Endothelial cell (in vitro differentiated cells): ENCODE data around the gene GABBR2. TPM values are rescaled to one million over a fixed set of nuclear protein-coding genes. Genes with fewer than 3 reads are reported as not detected.

Source experiments
- DNase-seq: peaks from one replicate; pipeline ENCODE4 v3.0.0; 2021; ENCODE audit warnings: low spot score
- H3K27ac Mint-ChIP-seq: one replicate; pipeline ENCODE4 v1.8.0; 2021; ENCODE audit warnings: mixed read lengths, inconsistent platforms; ENCODE audit not compliant: unreplicated experiment
- H3K27me3 Mint-ChIP-seq: one replicate; pipeline ENCODE4 v1.8.0; 2021; ENCODE audit warnings: mild to moderate bottlenecking, moderate library complexity, mixed read lengths, inconsistent platforms; ENCODE audit not compliant: unreplicated experiment
- H3K36me3 Mint-ChIP-seq: one replicate; pipeline ENCODE4 v1.8.0; 2021; ENCODE audit warnings: mild to moderate bottlenecking, low read depth, mixed read lengths, inconsistent platforms; ENCODE audit not compliant: unreplicated experiment
- H3K4me1 Mint-ChIP-seq: one replicate; pipeline ENCODE4 v1.8.0; 2021; ENCODE audit warnings: mild to moderate bottlenecking, mixed read lengths, inconsistent platforms; ENCODE audit not compliant: unreplicated experiment
- H3K4me3 Mint-ChIP-seq: one replicate; pipeline ENCODE4 v1.8.0; 2021; ENCODE audit warnings: mild to moderate bottlenecking, mixed read lengths, inconsistent platforms; ENCODE audit not compliant: unreplicated experiment
- H3K9me3 Mint-ChIP-seq: one replicate; pipeline ENCODE4 v1.8.0; 2021; ENCODE audit warnings: mixed read lengths, inconsistent platforms; ENCODE audit not compliant: unreplicated experiment
- CTCF ChIP-seq: fragments of 200-600 bp; sonication (generic); IDR thresholded peaks from one replicate; pipeline ENCODE4 v1.5.0; 2021; ENCODE audit warnings: antibody characterized with exemption; ENCODE audit not compliant: unreplicated experiment
- total RNA-seq: library from RNA; stranded (reverse); fragmentation: NEBNext Ultra II Directional; extraction: Animal tissue kit (Norgen Biotek cat#: 25700); gene quantifications from one replicate; pipeline ENCODE4 v1.2.1, GENCODE V29; 2021; ENCODE audit not compliant: unreplicated experiment

The GABBR2 gene
- total RNA-seq, 1 donor from 2014 or later: 0.46 TPM

- no peak overlapping the region for H3K4me3 Mint-ChIP-seq
- no peaks in the 10 kb centered on the region for H3K36me3 Mint-ChIP-seq
- no peak for TF ChIP-seq CTCF
- H3K27ac Mint-ChIP-seq: no peak overlapping the region
- no peak for DNase-seq
- H3K9me3 Mint-ChIP-seq: no peaks in the 10 kb centered on the region
- H3K27me3 Mint-ChIP-seq: peaks cover 6% of the 10 kb centered on the region
- H3K4me1 Mint-ChIP-seq: no peaks in the 10 kb centered on the region
Observed at GRCh38 chr9:98484162-98484561, 224.6 kb downstream of the GABBR2 start.

- Mint-ChIP-seq H3K27ac (no peak overlapping the region), H3K9me3 (no peaks in the 10 kb centered on the region), H3K36me3 (no peaks in the 10 kb centered on the region), H3K4me3 (no peak overlapping the region), H3K4me1 (no peaks in the 10 kb centered on the region), H3K27me3 (peaks cover 6% of the 10 kb centered on the region)
- no peak for TF ChIP-seq CTCF
- no peak for DNase-seq
Observed at GRCh38 chr9:98482226-98482625, 226.5 kb downstream of the GABBR2 start.

GRCh38 chr9:98481676-98482075, 227.1 kb downstream of the GABBR2 start:
- DNase-seq: no peak
- no peak for TF ChIP-seq CTCF
- no peaks in the 10 kb centered on the region for H3K9me3 Mint-ChIP-seq
- H3K4me1 Mint-ChIP-seq: no peaks in the 10 kb centered on the region
- H3K4me3 Mint-ChIP-seq: no peak overlapping the region
- peaks cover 6% of the 10 kb centered on the region for H3K27me3 Mint-ChIP-seq
- H3K36me3 Mint-ChIP-seq: no peaks in the 10 kb centered on the region
- H3K27ac Mint-ChIP-seq: no peak overlapping the region

- H3K36me3 Mint-ChIP-seq: no peaks in the 10 kb centered on the region
- DNase-seq: no peak
- no peaks in the 10 kb centered on the region for H3K4me1 Mint-ChIP-seq
- H3K4me3 Mint-ChIP-seq: no peak overlapping the region
- no peaks in the 10 kb centered on the region for H3K9me3 Mint-ChIP-seq
- no peak for TF ChIP-seq CTCF
- peaks cover 4% of the 10 kb centered on the region for H3K27me3 Mint-ChIP-seq
- no peak overlapping the region for H3K27ac Mint-ChIP-seq
Observed at GRCh38 chr9:98479967-98480847, 228.5 kb downstream of the GABBR2 start.

- no peak for DNase-seq
- Mint-ChIP-seq H3K27ac (no peak overlapping the region), H3K27me3 (peaks cover 4% of the 10 kb centered on the region), H3K9me3 (no peaks in the 10 kb centered on the region), H3K4me3 (no peak overlapping the region), H3K4me1 (no peaks in the 10 kb centered on the region), H3K36me3 (no peaks in the 10 kb centered on the region)
- TF ChIP-seq CTCF: no peak
Observed at GRCh38 chr9:98479449-98479848, 229.3 kb downstream of the GABBR2 start.
